Loucy (cell line): ENCODE results near the gene C9.

Experiments used
- CTCF ChIP-seq: fragments of 200-600 bp; sonication (generic); conservative IDR thresholded peaks from 2 replicates; pipeline ENCODE4 v1.5.1; 2014; ENCODE audit warnings: mild to moderate bottlenecking, antibody characterized with exemption, low read length
- EZH2phosphoT487 ChIP-seq: fragments of 200-600 bp; IDR thresholded peaks from 2 replicates; pipeline ENCODE4 v1.6.1; 2018; ENCODE audit warnings: antibody characterized with exemption, mild to moderate bottlenecking, moderate library complexity, borderline replicate concordance

GRCh38 chr5:39337252-39337915, 26.9 kb downstream of the C9 start:
- TF ChIP-seq CTCF, result no peak
- TF ChIP-seq EZH2phosphoT487, result no peak
